ENCODE results near the gene ROR2.

The ROR2 gene

GRCh38 chr9:91803970-91804752, 145.9 kb downstream of the ROR2 start:
- in situ Hi-C loops (cut with HindIII; ENCODE audit: low sequenced_read_pairs) = no loop called here

DNA sequence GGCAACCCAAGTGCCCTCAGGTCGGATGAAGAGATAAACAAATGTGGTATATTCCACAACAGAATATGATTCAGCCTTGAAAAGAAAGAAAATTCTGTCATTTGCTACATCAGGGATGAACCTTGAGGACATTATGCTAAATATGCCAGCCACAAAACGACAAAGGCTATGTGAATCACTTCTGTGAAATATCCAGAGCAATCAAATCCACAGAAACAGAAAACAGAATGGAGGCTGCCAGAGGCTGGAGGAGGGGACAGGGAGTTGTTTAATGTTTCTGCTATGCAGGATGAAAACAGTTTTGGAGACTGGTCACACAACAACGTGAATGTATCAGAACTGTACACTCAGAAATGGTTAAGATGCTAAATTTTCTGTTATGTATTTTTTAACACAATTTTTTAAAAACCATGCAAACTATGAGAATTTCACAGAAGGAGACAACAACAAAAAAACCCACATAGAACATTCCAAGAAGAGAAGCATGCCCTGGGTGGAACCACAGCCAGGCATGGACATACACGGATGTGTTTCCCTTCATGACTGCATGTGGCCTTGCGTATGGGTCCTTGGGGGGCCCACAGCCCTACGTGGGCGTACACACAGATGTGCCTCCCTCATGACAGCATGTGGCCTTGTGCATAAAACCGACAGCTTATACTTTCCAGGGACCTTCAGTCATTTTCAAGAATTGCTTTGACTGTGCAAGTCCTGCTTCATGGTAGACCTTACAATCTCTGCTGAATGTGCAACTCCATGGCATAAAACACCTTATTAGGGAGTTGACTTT, 146.7 kb downstream of the ROR2 start:
- in situ Hi-C loops (cut with HindIII; ENCODE audit: low sequenced_read_pairs) = no loop called here

- in situ Hi-C loops (cut with HindIII; ENCODE audit: low sequenced_read_pairs) = no loop called here
Measured at GRCh38 chr9:91802391-91802790, 147.6 kb downstream of the ROR2 start.

GRCh38 chr9:91800473-91801030, 149.5 kb downstream of the ROR2 start:
- in situ Hi-C loops (cut with HindIII; ENCODE audit: low sequenced_read_pairs) = no loop called here

GRCh38 chr9:91799113-91799744, 150.8 kb downstream of the ROR2 start:
- in situ Hi-C loops (cut with HindIII; ENCODE audit: low sequenced_read_pairs) = loop anchor here (25.0 kb wide), 1 partner anchor 238 kb away; no protein-coding TSS in a partner anchor

DNA sequence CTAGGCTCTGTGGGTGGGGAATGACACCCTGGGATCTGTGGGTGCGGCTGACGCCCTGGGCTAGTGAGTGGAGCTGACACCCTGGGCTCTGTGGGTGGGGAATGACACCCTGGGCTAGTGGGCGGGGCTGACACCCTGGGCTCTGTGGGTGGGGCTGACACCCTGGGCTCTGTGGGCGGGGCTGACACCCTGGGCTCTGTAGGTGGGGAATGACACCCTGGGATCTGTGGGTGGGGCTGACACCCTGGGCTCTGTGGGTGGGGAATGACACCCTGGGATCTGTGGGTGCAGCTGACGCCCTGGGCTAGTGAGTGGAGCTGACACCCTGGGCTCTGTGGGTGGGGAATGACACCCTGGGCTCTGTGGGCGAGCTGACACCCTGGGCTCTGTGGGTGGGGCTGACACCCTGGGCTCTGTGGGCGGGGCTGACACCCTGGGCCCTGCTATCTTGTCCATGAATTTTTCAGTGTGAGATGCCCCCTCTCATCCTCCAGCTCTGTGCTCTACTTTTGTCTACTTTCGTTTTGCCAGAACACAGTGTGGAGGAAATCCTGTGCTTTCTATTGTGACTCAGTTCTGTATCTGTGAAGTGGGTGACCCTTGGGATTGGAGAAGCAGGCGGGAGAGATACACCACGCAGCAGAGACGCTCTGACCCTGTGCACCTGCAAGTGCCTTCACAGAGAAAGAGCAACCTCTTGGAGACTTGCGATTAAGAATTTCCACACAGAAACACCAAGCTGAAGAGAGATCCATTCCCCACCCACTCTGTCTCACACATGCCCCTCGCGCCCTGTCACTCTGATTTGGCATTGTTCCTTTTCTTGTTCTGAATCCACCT, 151.5 kb downstream of the ROR2 start:
- in situ Hi-C loops (cut with HindIII; ENCODE audit: low sequenced_read_pairs) = loop anchor here (25.0 kb wide), 1 partner anchor 239 kb away; no protein-coding TSS in a partner anchor

- in situ Hi-C loops (cut with HindIII; ENCODE audit: low sequenced_read_pairs) = loop anchor here (25.0 kb wide), 1 partner anchor 240 kb away; no protein-coding TSS in a partner anchor
Measured at GRCh38 chr9:91797517-91797916, 152.5 kb downstream of the ROR2 start.

- in situ Hi-C loops (cut with HindIII; ENCODE audit: low sequenced_read_pairs) = loop anchor here (25.0 kb wide), 1 partner anchor 241 kb away; no protein-coding TSS in a partner anchor
Measured at GRCh38 chr9:91796516-91796915, 153.5 kb downstream of the ROR2 start.

DNA sequence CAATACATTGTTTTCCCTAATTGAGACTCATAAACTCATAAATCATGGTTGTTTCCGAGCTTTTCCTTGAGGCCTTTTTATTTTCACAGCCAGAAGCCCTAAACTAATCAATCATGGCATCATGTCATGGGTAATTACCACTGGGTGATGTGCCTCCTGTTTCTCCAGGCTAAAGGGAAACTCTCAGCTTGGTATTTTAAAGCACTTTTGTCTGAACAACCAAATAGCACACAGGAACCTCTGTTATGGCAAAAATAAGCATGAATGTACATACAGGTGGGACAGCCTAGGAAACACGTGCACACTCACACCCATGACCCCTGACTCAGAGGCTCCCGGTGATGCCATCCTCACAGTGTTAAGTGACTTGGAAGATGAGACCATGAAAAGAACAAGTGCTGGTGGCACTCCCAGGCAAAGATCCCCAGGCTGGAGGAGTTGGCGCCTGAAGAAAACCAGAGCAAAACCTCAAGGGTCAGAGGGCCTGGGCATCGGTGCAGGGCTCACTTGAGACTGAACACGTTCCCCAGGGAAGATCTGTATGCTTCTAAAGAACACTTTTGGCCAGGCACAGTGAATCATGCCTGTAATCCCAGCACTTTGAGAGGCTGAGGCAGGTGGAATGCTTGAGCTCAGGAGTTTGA, 154.3 kb downstream of the ROR2 start:
- in situ Hi-C loops (cut with HindIII; ENCODE audit: low sequenced_read_pairs) = loop anchor here (25.0 kb wide), 1 partner anchor 242 kb away; no protein-coding TSS in a partner anchor

DNA sequence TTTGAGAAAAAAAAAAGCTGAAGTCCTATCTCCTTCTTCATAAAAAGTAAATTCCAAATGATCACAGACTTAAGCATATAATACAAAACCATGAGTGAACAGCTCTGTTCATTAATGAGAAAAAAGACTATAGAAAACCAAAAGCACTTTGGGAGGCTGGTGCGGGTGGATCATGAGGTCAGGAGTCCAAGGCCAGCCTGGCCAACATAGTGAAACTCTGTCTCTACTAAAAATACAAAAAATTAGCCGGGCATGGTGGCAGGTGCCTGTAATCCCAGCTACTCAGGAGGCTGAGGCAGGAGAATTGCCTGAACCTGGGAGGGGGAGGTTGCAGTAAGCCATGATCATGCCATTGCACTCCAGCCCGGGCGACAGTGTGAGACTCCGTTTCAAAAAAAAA, 156.7 kb downstream of the ROR2 start:
- in situ Hi-C loops (cut with HindIII; ENCODE audit: low sequenced_read_pairs) = loop anchor here (25.0 kb wide), 1 partner anchor 244 kb away; no protein-coding TSS in a partner anchor

- in situ Hi-C loops (cut with HindIII; ENCODE audit: low sequenced_read_pairs) = loop anchor here (25.0 kb wide), 1 partner anchor 246 kb away; no protein-coding TSS in a partner anchor
Measured at GRCh38 chr9:91790917-91791316, 159.1 kb downstream of the ROR2 start.

DNA sequence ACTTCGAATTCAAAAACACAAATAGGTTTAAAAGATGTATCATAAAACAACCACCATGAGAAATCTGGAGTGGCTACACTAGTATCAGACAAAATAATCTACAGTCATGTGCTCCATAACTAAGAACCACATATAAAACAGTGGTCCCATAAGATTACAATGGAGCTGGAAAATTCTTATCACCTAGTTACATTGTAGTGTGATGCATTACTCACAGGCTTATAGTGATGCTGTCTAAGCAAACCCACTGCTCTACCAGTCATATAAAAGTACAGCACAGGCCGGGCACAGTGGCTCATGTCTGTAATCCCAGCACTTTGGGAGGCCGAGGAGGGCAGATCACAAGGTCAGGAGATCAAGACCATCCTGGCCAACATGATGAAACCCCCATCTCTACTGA, 160.1 kb downstream of the ROR2 start:
- in situ Hi-C loops (cut with HindIII; ENCODE audit: low sequenced_read_pairs) = loop anchor here (25.0 kb wide), 1 partner anchor 247 kb away; no protein-coding TSS in a partner anchor

- in situ Hi-C loops (cut with HindIII; ENCODE audit: low sequenced_read_pairs) = loop anchor here (25.0 kb wide), 1 partner anchor 249 kb away; no protein-coding TSS in a partner anchor
Measured at GRCh38 chr9:91787931-91788330, 162.1 kb downstream of the ROR2 start.

- in situ Hi-C loops (cut with HindIII; ENCODE audit: low sequenced_read_pairs) = loop anchor here (25.0 kb wide), 1 partner anchor 251 kb away; no protein-coding TSS in a partner anchor
Measured at GRCh38 chr9:91786132-91786896, 163.7 kb downstream of the ROR2 start.

GRCh38 chr9:91785447-91785842, 164.6 kb downstream of the ROR2 start:
- in situ Hi-C loops (cut with HindIII; ENCODE audit: low sequenced_read_pairs) = loop anchor here (25.0 kb wide), 1 partner anchor 252 kb away; no protein-coding TSS in a partner anchor

DNA sequence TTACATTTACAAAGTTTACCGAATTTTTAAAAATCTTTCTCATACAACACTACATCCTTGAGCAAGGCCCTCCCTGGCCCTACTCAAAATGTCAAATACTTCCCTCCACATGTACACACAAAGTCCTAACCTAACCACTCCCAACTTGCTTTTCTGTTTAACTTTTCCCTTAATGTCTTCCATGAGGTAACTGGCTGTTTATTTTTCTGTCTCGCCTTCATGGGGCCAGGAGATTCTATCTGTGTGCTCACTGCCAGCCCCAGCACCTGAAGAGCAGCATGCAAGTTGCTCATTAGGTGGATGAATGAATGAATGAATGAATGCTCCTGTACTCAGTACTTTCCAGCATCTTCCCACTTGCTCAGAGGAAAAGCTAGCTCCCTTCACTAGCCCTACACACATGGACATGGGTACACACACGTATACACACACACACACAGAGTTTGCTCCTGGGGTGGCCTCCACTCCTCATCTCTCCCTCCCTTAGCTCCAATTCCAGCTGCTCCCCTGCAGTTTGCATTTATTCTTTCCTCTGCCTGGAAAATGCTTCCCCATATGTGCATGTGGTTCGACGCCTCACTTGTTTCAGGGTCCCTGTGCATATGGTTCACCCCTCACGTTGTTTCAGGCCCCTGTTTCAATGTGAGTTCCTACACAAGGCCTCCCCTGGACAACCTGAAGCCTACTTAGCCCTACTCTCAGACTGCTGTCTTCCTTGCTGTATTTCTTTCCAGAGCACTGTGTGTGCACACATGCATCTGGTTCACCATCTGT, 165.2 kb downstream of the ROR2 start:
- in situ Hi-C loops (cut with HindIII; ENCODE audit: low sequenced_read_pairs) = loop anchor here (25.0 kb wide), 1 partner anchor 252 kb away; no protein-coding TSS in a partner anchor

DNA sequence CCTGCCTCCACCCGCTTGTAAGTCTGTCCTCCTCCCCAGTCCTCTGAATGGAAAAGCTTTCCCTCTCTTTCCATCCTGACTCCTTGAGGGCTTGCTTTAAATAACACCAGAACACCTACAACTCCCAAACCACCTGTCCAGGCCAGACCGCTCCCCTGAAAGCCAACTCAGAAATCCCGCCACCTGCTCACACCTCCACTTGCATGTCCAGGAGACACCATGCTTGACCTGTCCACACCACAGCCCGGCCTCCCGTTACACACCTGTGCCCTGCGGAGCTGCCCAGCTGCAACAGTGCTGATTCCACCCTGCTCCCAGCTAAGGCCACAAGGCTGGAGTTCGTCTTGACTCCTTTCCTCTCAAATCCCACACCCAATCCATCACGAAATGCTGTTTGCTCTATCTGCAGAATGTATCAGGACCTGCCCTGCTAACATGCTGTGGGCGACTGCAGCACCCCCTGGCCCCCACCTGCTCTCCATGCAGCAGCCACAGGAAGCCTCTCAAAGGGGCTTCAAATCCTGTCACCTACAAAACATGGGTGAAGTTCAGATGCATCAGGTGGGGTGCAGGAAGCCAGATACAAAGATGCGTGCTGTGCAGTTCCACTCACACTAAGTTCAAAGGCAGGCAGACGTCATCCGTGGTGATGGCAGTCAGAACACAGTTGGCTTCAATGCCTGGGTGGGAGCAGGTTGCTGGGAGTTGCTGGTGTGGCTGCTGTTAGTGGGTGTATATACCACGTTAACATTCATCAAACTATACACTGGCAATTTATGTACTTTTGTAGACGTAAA, 166.0 kb downstream of the ROR2 start:
- in situ Hi-C loops (cut with HindIII; ENCODE audit: low sequenced_read_pairs) = loop anchor here (25.0 kb wide), 1 partner anchor 253 kb away; no protein-coding TSS in a partner anchor
